Neural progenitor cell (in vitro differentiated cells): Measurements from ENCODE around the gene C19orf33. TPM values are rescaled to one million over a fixed set of nuclear protein-coding genes. Genes with fewer than 3 reads are reported as not detected.

Source experiments
- DNase-seq: peaks from one replicate; pipeline ENCODE4 v3.0.0-alpha.2; 2016; ENCODE audit warnings: low spot score
- H2AFZ ChIP-seq: fragments of 200-600 bp; sonication (generic); replicated peaks from 2 replicates; pipeline ENCODE4 v1.6.1; 2016; ENCODE audit warnings: antibody characterized with exemption
- H3F3A ChIP-seq: fragments of 200-600 bp; sonication (generic); 2 replicates; pipeline ENCODE4 v1.6.1; 2016; ENCODE audit warnings: antibody characterized with exemption, low read depth
- H3K27ac ChIP-seq: fragments of 200-600 bp; sonication (generic); 2 replicates; pipeline ENCODE4 v1.5.1; 2016; ENCODE audit warnings: mild to moderate bottlenecking
- H3K27me3 ChIP-seq: fragments of 200-600 bp; sonication (generic); 2 replicates; pipeline ENCODE4 v1.6.1; 2016; ENCODE audit warnings: mild to moderate bottlenecking, moderate library complexity
- H3K36me3 ChIP-seq: fragments of 200-600 bp; sonication (generic); 2 replicates; pipeline ENCODE4 v1.5.1; 2016
- H3K4me1 ChIP-seq: fragments of 200-600 bp; sonication (generic); 2 replicates; pipeline ENCODE4 v1.6.1; 2016; ENCODE audit warnings: mixed run types
- H3K4me2 ChIP-seq: fragments of 200-600 bp; sonication (generic); 2 replicates; pipeline ENCODE4 v1.6.1; 2016
- H3K4me3 ChIP-seq: fragments of 200-600 bp; sonication (generic); 2 replicates; pipeline ENCODE4 v1.5.1; 2016
- H3K79me2 ChIP-seq: fragments of 200-600 bp; sonication (generic); 2 replicates; pipeline ENCODE4 v1.6.1; 2016; ENCODE audit warnings: low read depth
- H3K9ac ChIP-seq: fragments of 200-600 bp; sonication (generic); 2 replicates; pipeline ENCODE4 v1.6.1; 2016
- H3K9me3 ChIP-seq: fragments of 200-600 bp; sonication (generic); 2 replicates; pipeline ENCODE4 v1.5.1; 2016; ENCODE audit warnings: low read depth
- H4K20me1 ChIP-seq: fragments of 200-600 bp; sonication (generic); 2 replicates; pipeline ENCODE4 v1.6.1; 2016; ENCODE audit warnings: low read depth
- H3K27ac Mint-ChIP-seq: 3 replicates; pipeline ENCODE4 v1.8.0; 2021; ENCODE audit warnings: mixed read lengths
- H3K27me3 Mint-ChIP-seq: 2 replicates; pipeline ENCODE4 v1.8.0; 2022; ENCODE audit warnings: low read depth, mild to moderate bottlenecking, inconsistent platforms, moderate library complexity, mixed read lengths; ENCODE audit not compliant: insufficient read depth
- H3K36me3 Mint-ChIP-seq: 3 replicates; pipeline ENCODE4 v1.8.0; 2021; ENCODE audit warnings: mixed read lengths
- H3K4me1 Mint-ChIP-seq: 3 replicates; pipeline ENCODE4 v1.8.0; 2021; ENCODE audit warnings: mixed read lengths
- H3K4me3 Mint-ChIP-seq: 3 replicates; pipeline ENCODE4 v1.8.0; 2021; ENCODE audit warnings: mild to moderate bottlenecking, moderate library complexity, mixed read lengths
- H3K9me3 Mint-ChIP-seq: 3 replicates; pipeline ENCODE4 v1.8.0; 2020; ENCODE audit warnings: mixed read lengths
- CTCF ChIP-seq: fragments of 200-600 bp; sonication (generic); IDR thresholded peaks from 2 replicates; pipeline ENCODE4 v1.5.1; 2017; ENCODE audit warnings: antibody characterized with exemption, mild to moderate bottlenecking
- EZH2 ChIP-seq: fragments of 200-600 bp; sonication (generic); IDR thresholded peaks from 2 replicates; pipeline ENCODE4 v1.6.1; 2017; ENCODE audit warnings: antibody characterized with exemption, mild to moderate bottlenecking, moderate library complexity
- EZH2phosphoT487 ChIP-seq: fragments of 200-600 bp; sonication (generic); IDR thresholded peaks from 2 replicates; pipeline ENCODE4 v1.6.1; 2017; ENCODE audit warnings: antibody characterized with exemption
- total RNA-seq: library from RNA; depleted of rRNA; stranded (reverse); fragments of >200 nt; gene quantifications from 2 replicates; pipeline ENCODE4 v1.2.3, GENCODE V29; 2015; ENCODE audit warnings: low replicate concordance

The C19orf33 gene
- total RNA-seq, 1 donor from 2014 or later = not detected

- peaks cover 4% of the 10 kb centered on the region for H3K4me1 Mint-ChIP-seq
- H3K27me3 Mint-ChIP-seq = peaks cover 35% of the 10 kb centered on the region
- H3K4me2 ChIP-seq = no peak overlapping the region
- no peaks in the 10 kb centered on the region for H3K79me2 ChIP-seq
- H3K36me3 ChIP-seq = no peaks in the 10 kb centered on the region
- H3F3A ChIP-seq = peaks cover 12% of the 10 kb centered on the region
- peaks cover 17% of the 10 kb centered on the region for H3K4me1 ChIP-seq
- H3K27me3 ChIP-seq = peaks cover 25% of the 10 kb centered on the region
- H3K9ac ChIP-seq = no peak overlapping the region
- TF ChIP-seq EZH2 (no peak), CTCF (no peak), EZH2phosphoT487 (no peak)
- DNase-seq = no peak
- no peak overlapping the region for H3K4me3 ChIP-seq
- H3K27ac ChIP-seq = no peak overlapping the region
- no peak overlapping the region for H3K4me3 Mint-ChIP-seq
- no peaks in the 10 kb centered on the region for H3K9me3 ChIP-seq
- no peaks in the 10 kb centered on the region for H4K20me1 ChIP-seq
- no peaks in the 10 kb centered on the region for H3K36me3 Mint-ChIP-seq
- no peaks in the 10 kb centered on the region for H3K9me3 Mint-ChIP-seq
- H3K27ac Mint-ChIP-seq = no peak overlapping the region
- H2AFZ ChIP-seq = no peak overlapping the region
These were observed 20.4 kb downstream of the C19orf33 start for GRCh38 chr19:38324431-38324830.

GRCh38 chr19:38326591-38326990, 22.5 kb downstream of the C19orf33 start:
- Histone ChIP-seq H3K36me3 (no peaks in the 10 kb centered on the region), H3K79me2 (no peaks in the 10 kb centered on the region), H3K9me3 (no peaks in the 10 kb centered on the region), H3K27ac (no peak overlapping the region), H3F3A (no peaks in the 10 kb centered on the region), H3K9ac (no peak overlapping the region), H3K4me1 (peaks cover 2% of the 10 kb centered on the region), H3K27me3 (peaks cover 3% of the 10 kb centered on the region), H4K20me1 (no peaks in the 10 kb centered on the region), H2AFZ (no peak overlapping the region), H3K4me2 (no peak overlapping the region), H3K4me3 (no peak overlapping the region)
- TF ChIP-seq EZH2phosphoT487 = no peak
- TF ChIP-seq CTCF = no peak
- TF ChIP-seq EZH2 = no peak
- peaks cover 4% of the 10 kb centered on the region for H3K4me1 Mint-ChIP-seq
- no peak overlapping the region for H3K27ac Mint-ChIP-seq
- H3K36me3 Mint-ChIP-seq = no peaks in the 10 kb centered on the region
- no peak overlapping the region for H3K4me3 Mint-ChIP-seq
- no peak for DNase-seq
- H3K9me3 Mint-ChIP-seq = no peaks in the 10 kb centered on the region
- peaks cover 18% of the 10 kb centered on the region for H3K27me3 Mint-ChIP-seq

GRCh38 chr19:38329651-38330050, 25.6 kb downstream of the C19orf33 start:
- Mint-ChIP-seq H3K4me1 (peaks cover 4% of the 10 kb centered on the region), H3K9me3 (no peaks in the 10 kb centered on the region), H3K36me3 (no peaks in the 10 kb centered on the region), H3K4me3 (no peak overlapping the region), H3K27me3 (peaks cover 7% of the 10 kb centered on the region), H3K27ac (peak overlapping the region; percentile 47)
- Histone ChIP-seq H3K9ac (no peak overlapping the region), H3K4me2 (no peak overlapping the region), H3F3A (no peaks in the 10 kb centered on the region), H3K4me3 (no peak overlapping the region), H3K79me2 (no peaks in the 10 kb centered on the region), H4K20me1 (no peaks in the 10 kb centered on the region), H3K27ac (no peak overlapping the region), H3K4me1 (no peaks in the 10 kb centered on the region), H3K9me3 (no peaks in the 10 kb centered on the region), H3K36me3 (no peaks in the 10 kb centered on the region), H3K27me3 (no peaks in the 10 kb centered on the region), H2AFZ (no peak overlapping the region)
- DNase-seq = no peak
- no peak for TF ChIP-seq EZH2
- TF ChIP-seq EZH2phosphoT487 = no peak
- no peak for TF ChIP-seq CTCF
